ENCODE measurements around the gene SGSM1. TPM values are rescaled to one million over a fixed set of nuclear protein-coding genes. Genes with fewer than 3 reads are reported as not detected.
A peak's percentile ranks its signal among the peaks of the same experiment; 100 is the strongest.
"Not testable (repeated sequence)": the region's sequence is repeated elsewhere in the genome, so short reads cannot be mapped to it uniquely, and the experiment has no call there.

The SGSM1 gene
- total and polyA plus RNA-seq, 5 donors from 2014 or later = 0.09 to 2.9 (median 0.44) TPM; not detected in 1

DNA sequence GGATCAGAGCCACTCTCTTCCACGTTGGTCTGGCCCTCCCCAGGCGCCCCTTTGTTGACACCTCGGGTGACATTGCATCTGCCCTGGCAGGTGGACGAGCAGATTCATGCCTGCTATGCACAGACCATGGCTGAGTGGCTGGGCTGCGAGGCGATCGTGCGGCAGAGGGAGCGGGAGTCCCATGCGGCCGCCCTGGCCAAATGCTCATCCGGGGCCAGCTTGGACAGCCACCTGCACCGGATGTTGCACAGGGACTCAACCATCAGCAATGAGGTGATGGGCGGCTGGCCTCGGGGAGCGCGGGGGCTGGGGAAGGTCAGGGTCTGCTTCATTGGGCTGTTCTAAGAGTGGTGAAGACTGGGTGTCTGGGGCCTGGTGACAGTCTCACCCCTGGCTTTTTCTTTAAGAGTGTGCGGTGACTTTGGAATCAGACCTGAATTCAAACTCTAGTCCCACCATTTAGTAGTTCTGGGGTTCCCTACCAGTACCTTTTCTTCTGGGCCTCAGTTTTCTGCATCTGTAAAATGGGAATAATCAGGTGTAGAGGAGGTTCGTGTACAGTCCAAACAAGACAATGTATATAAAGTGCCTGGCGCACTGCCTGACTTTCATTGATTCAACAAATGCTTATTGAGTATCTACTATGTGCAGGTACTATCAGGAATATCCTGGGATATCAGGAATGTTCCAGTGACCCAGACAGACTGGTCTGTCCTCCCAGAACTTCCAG, 87.5 kb downstream of the SGSM1 start:
- Mint-ChIP-seq H3K4me3 (no peak overlapping the region), H3K4me1 (no peaks in the 10 kb centered on the region), H3K9me3 (peaks cover 0 to 1% (median 0%) of the 10 kb centered on the region in 7 donors), H3K36me3 (no peaks in the 10 kb centered on the region), H3K27ac (no peak overlapping the region), H3K27me3 (peaks cover 5% of the 10 kb centered on the region)
- ATAC-seq (ENCODE audit: low read depth in 2 of 2) (no peak), DNase-seq (no peak)
- H3K4me3 ChIP-seq (ENCODE audit: low read depth, low read length) = no peak overlapping the region
- H3K27me3 ChIP-seq (ENCODE audit: control insufficient read depth, insufficient read depth, low read length) = no peaks in the 10 kb centered on the region
- H3K9me3 ChIP-seq (ENCODE audit: control insufficient read depth in 2 of 2, low read length in 2 of 2) = no peaks in the 10 kb centered on the region
- no peak overlapping the region for H3K27ac ChIP-seq (ENCODE audit: insufficient read depth, low read length, poor library complexity, severe bottlenecking)
- H3K36me3 ChIP-seq (ENCODE audit: control insufficient read depth, insufficient read depth, low read length) = no peaks in the 10 kb centered on the region
- H3K4me1 ChIP-seq (ENCODE audit: control insufficient read depth, insufficient read depth, low read length, poor library complexity, severe bottlenecking) = no peaks in the 10 kb centered on the region

DNA sequence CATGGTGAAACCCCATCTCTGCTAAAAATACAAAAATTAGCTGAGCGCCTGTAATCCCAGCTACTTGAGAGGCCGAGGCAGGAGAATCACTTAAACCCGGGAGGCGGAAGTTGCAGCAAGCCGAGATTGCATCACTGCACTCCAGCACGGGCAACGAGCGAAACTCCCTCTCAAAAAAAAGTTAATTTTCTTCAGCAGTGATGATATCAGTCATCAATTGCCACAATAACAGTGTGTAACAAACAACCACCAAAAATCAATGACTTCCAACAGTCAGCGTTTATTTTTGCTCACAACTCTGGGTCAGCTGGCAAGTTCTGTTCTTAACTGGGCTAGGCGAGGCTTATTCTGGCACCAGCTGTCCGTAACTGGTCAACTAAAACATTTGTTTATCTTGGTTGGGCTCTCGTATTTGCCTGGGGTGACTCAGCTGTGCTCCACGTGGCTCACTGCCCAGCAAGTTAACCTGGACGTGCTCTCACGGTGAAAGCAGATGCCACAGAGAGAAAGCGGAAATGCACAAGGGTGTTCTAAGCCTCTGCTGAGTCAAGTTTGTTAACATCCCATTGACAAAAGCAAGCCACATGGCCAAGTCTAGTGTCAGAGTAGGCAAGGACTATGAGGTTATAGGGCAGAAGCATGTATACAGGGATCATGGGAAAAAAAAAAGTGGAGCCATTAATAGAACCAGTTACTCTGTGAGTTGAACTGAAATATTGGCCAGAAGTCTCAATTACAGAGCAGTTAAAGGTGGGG, 88.4 kb downstream of the SGSM1 start:
- H3K4me3 ChIP-seq (ENCODE audit: low read depth, low read length) = no peak overlapping the region
- no peaks in the 10 kb centered on the region for H3K9me3 ChIP-seq (ENCODE audit: control insufficient read depth in 2 of 2, low read length in 2 of 2)
- no peak for DNase-seq
- H3K27me3 ChIP-seq (ENCODE audit: control insufficient read depth, insufficient read depth, low read length) = no peaks in the 10 kb centered on the region
- H3K36me3 Mint-ChIP-seq = no peaks in the 10 kb centered on the region
- H3K4me1 ChIP-seq (ENCODE audit: control insufficient read depth, insufficient read depth, low read length, poor library complexity, severe bottlenecking) = no peaks in the 10 kb centered on the region
- H3K4me3 Mint-ChIP-seq = peak overlapping the region in 1 of 4 donors; percentile 38
- ATAC-seq (ENCODE audit: low read depth in 2 of 2) = no peak
- H3K36me3 ChIP-seq (ENCODE audit: control insufficient read depth, insufficient read depth, low read length) = no peaks in the 10 kb centered on the region
- no peak overlapping the region for H3K27ac Mint-ChIP-seq
- no peak overlapping the region for H3K27ac ChIP-seq (ENCODE audit: insufficient read depth, low read length, poor library complexity, severe bottlenecking)
- peaks cover 5% of the 10 kb centered on the region for H3K27me3 Mint-ChIP-seq
- H3K9me3 Mint-ChIP-seq = peaks cover 0 to 1% (median 0%) of the 10 kb centered on the region in 7 donors
- no peaks in the 10 kb centered on the region for H3K4me1 Mint-ChIP-seq

DNA sequence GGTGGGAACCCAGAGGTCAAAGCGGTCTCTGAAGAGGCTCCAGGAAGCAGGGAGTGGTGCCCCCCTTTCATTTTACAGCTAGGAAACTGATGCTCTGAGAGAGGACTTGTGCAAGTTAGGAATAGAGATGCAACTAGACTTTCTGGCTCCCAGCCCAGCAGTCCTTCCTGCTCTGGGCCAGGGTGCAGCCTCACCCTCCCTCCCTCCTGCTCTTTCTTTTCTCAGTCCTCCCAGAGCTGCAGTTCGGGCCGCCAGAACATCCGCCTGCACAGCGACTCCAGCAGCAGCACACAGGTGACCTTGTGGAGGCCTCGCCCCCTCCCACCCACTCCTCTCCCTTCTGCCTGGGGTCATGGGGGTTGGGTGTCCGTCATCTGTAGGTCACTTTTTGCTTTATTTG, 89.0 kb downstream of the SGSM1 start:
- no peaks in the 10 kb centered on the region for H3K4me1 Mint-ChIP-seq
- no peaks in the 10 kb centered on the region for H3K36me3 Mint-ChIP-seq
- Histone ChIP-seq H3K27ac (ENCODE audit: insufficient read depth, low read length, poor library complexity, severe bottlenecking) (no peak overlapping the region), H3K9me3 (ENCODE audit: control insufficient read depth in 2 of 2, low read length in 2 of 2) (no peaks in the 10 kb centered on the region), H3K27me3 (ENCODE audit: control insufficient read depth, insufficient read depth, low read length) (no peaks in the 10 kb centered on the region), H3K4me1 (ENCODE audit: control insufficient read depth, insufficient read depth, low read length, poor library complexity, severe bottlenecking) (no peaks in the 10 kb centered on the region), H3K4me3 (ENCODE audit: low read depth, low read length) (no peak overlapping the region), H3K36me3 (ENCODE audit: control insufficient read depth, insufficient read depth, low read length) (no peaks in the 10 kb centered on the region)
- DNase-seq (no peak), ATAC-seq (ENCODE audit: low read depth in 2 of 2) (no peak)
- H3K9me3 Mint-ChIP-seq = peaks cover 0 to 1% (median 0%) of the 10 kb centered on the region in 7 donors
- peaks cover 5% of the 10 kb centered on the region for H3K27me3 Mint-ChIP-seq
- H3K27ac Mint-ChIP-seq = no peak overlapping the region
- no peak overlapping the region for H3K4me3 Mint-ChIP-seq

DNA sequence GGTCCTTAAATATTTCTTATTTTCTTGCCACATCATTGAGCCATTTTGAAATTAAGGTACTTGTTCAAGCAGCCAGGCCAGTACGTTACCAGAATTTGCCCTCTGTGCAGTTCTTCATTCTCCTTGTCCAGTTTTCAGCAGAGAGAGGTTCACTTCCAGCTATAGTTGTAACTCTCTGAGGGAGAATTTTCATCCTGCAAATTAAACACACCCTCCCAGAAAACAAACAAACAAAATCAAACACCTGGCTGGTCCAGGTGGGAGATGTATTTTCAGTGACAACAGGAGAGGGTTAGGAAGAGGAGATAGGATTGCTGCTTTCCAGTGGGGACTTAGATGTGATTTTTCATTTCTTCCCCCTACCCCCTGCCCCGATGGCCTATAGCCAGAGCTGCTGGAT, 95.4 kb downstream of the SGSM1 start:
- H3K27ac ChIP-seq (ENCODE audit: insufficient read depth, low read length, poor library complexity, severe bottlenecking) = no peak overlapping the region
- no peaks in the 10 kb centered on the region for H3K36me3 ChIP-seq (ENCODE audit: control insufficient read depth, insufficient read depth, low read length)
- ATAC-seq (ENCODE audit: low read depth in 2 of 2) = no peak
- no peaks in the 10 kb centered on the region for H3K27me3 ChIP-seq (ENCODE audit: control insufficient read depth, insufficient read depth, low read length)
- Mint-ChIP-seq H3K27ac (no peak overlapping the region), H3K27me3 (no peaks in the 10 kb centered on the region), H3K4me3 (no peak overlapping the region), H3K9me3 (peaks cover 0 to 17% (median 5%) of the 10 kb centered on the region in 7 donors), H3K36me3 (peaks cover 16% of the 10 kb centered on the region), H3K4me1 (no peaks in the 10 kb centered on the region)
- H3K4me3 ChIP-seq (ENCODE audit: low read depth, low read length) = no peak overlapping the region
- H3K4me1 ChIP-seq (ENCODE audit: control insufficient read depth, insufficient read depth, low read length, poor library complexity, severe bottlenecking) = no peaks in the 10 kb centered on the region
- peaks cover 11% of the 10 kb centered on the region in 2 experiments for H3K9me3 ChIP-seq (ENCODE audit: control insufficient read depth in 2 of 2, low read length in 2 of 2)
- DNase-seq = no peak

DNA sequence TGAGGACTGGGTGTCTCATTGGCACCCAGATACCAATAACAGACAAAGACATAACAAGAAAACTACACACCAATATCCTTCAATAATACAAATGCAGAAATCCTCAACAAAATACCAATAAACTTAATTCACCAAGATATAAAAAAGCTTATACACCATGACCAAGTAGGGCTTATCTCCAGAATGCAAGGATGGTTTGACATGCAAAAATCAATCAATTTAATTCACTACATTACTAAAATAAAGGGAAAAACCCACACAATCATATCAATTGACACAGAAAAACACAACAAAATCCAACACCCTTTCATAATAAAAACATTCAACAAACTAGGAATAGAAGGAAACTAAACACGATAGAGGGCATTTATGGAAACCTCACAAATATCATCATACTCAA, 99.9 kb downstream of the SGSM1 start:
- peaks cover 16% of the 10 kb centered on the region for H3K36me3 Mint-ChIP-seq
- H3K36me3 ChIP-seq (ENCODE audit: control insufficient read depth, insufficient read depth, low read length) = no peaks in the 10 kb centered on the region
- no peaks in the 10 kb centered on the region for H3K4me1 ChIP-seq (ENCODE audit: control insufficient read depth, insufficient read depth, low read length, poor library complexity, severe bottlenecking)
- no peak overlapping the region for H3K4me3 Mint-ChIP-seq
- no peaks in the 10 kb centered on the region for H3K27me3 ChIP-seq (ENCODE audit: control insufficient read depth, insufficient read depth, low read length)
- no peaks in the 10 kb centered on the region for H3K27me3 Mint-ChIP-seq
- no peak overlapping the region for H3K27ac Mint-ChIP-seq
- H3K4me1 Mint-ChIP-seq = no peaks in the 10 kb centered on the region
- ATAC-seq (ENCODE audit: low read depth in 2 of 2) (no peak), DNase-seq (no peak)
- peaks cover 0 to 17% (median 5%) of the 10 kb centered on the region in 7 donors for H3K9me3 Mint-ChIP-seq
- H3K9me3 ChIP-seq (ENCODE audit: control insufficient read depth in 2 of 2, low read length in 2 of 2) = peaks cover 11% of the 10 kb centered on the region in 2 experiments
- H3K27ac ChIP-seq (ENCODE audit: insufficient read depth, low read length, poor library complexity, severe bottlenecking) = no peak overlapping the region
- H3K4me3 ChIP-seq (ENCODE audit: low read depth, low read length) = no peak overlapping the region

DNA sequence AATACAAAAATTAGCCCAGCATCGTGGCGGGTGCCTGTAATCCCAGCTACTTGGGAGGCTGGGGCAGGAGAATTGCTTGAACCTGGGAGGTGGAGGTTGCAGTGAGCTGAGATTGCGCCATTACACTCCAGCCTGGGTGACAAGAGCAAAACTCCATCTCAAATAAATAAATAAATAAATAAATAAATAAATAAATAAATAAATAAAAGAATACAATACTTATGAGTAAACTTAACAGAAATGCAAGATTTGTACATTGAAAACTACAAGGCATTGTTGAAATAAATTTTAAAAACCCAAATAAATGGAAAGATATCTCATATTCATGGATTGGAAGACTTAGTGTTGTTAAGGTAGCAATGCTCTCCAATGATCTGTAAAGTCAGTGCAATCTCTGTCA, 101.1 kb downstream of the SGSM1 start:
- not testable (repeated sequence) for H3K27me3 ChIP-seq (ENCODE audit: control insufficient read depth, insufficient read depth, low read length); H3K27ac Mint-ChIP-seq; H3K27me3 Mint-ChIP-seq; DNase-seq; H3K4me1 Mint-ChIP-seq; ATAC-seq (ENCODE audit: low read depth in 2 of 2); H3K36me3 ChIP-seq (ENCODE audit: control insufficient read depth, insufficient read depth, low read length); H3K27ac ChIP-seq (ENCODE audit: insufficient read depth, low read length, poor library complexity, severe bottlenecking); H3K4me3 ChIP-seq (ENCODE audit: low read depth, low read length); H3K4me3 Mint-ChIP-seq; H3K4me1 ChIP-seq (ENCODE audit: control insufficient read depth, insufficient read depth, low read length, poor library complexity, severe bottlenecking)
- peaks cover 11% of the 10 kb centered on the region in 2 experiments for H3K9me3 ChIP-seq (ENCODE audit: control insufficient read depth in 2 of 2, low read length in 2 of 2)
- H3K9me3 Mint-ChIP-seq = peaks cover 0 to 17% (median 5%) of the 10 kb centered on the region in 7 donors
- peaks cover 16% of the 10 kb centered on the region for H3K36me3 Mint-ChIP-seq

DNA sequence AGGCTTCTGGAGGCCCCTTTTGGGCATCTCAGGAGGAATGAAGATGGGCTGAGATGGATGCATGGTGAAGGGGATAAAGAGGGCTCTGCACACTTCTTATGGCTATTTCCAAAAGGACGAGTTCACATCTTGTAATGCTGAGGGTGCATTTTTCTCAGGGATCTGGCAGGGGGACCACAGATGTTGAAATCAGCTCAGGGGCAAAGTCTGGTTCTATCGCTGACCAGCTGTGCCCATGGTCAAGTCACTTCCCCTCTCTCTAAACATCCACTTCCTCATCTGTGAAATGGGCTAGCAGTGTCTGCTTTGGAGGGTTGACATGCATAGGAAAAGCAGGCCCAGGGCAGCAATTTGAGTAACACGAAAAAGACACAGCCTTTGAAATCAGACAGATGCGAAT, 114.0 kb downstream of the SGSM1 start:
- H3K9me3 ChIP-seq (ENCODE audit: control insufficient read depth in 2 of 2, low read length in 2 of 2) = no peaks in the 10 kb centered on the region
- no peak overlapping the region for H3K4me3 ChIP-seq (ENCODE audit: low read depth, low read length)
- DNase-seq (no peak), ATAC-seq (ENCODE audit: low read depth in 2 of 2) (no peak)
- no peak overlapping the region for H3K4me3 Mint-ChIP-seq
- no peaks in the 10 kb centered on the region for H3K4me1 ChIP-seq (ENCODE audit: control insufficient read depth, insufficient read depth, low read length, poor library complexity, severe bottlenecking)
- no peak overlapping the region for H3K27ac ChIP-seq (ENCODE audit: insufficient read depth, low read length, poor library complexity, severe bottlenecking)
- H3K27me3 Mint-ChIP-seq = no peaks in the 10 kb centered on the region
- H3K9me3 Mint-ChIP-seq = peaks cover 0 to 1% (median 0%) of the 10 kb centered on the region in 7 donors
- H3K27me3 ChIP-seq (ENCODE audit: control insufficient read depth, insufficient read depth, low read length) = no peaks in the 10 kb centered on the region
- no peaks in the 10 kb centered on the region for H3K4me1 Mint-ChIP-seq
- no peaks in the 10 kb centered on the region for H3K36me3 Mint-ChIP-seq
- no peak overlapping the region for H3K27ac Mint-ChIP-seq
- no peaks in the 10 kb centered on the region for H3K36me3 ChIP-seq (ENCODE audit: control insufficient read depth, insufficient read depth, low read length)

Measured in CD4-positive, CD25-positive, alpha-beta regulatory T cell (primary cell).